ENCODE measurements around the gene HIC1.
A peak's percentile ranks its signal among the peaks of the same experiment; 100 is the strongest.

HIC1 gene

GRCh38 chr17:2067048-2067561, 12.2 kb downstream of the HIC1 start:
- Histone ChIP-seq H3K4me1 (ENCODE audit: control insufficient read depth in 1 of 2, insufficient read depth in 1 of 2, low read depth in 1 of 2, low read length in 1 of 2) (peaks cover 16 to 18% of the 10 kb centered on the region in 2 experiments), H3K9me3 (no peaks in the 10 kb centered on the region), H3K4me3 (ENCODE audit: low read depth in 1 of 2, low read length in 1 of 2) (no peak overlapping the region), H3K36me3 (peaks cover 60% of the 10 kb centered on the region), H3K27me3 (no peaks in the 10 kb centered on the region), H3K27ac (no peak overlapping the region)
- no peak for TF ChIP-seq CTCF (IDR thresholded peaks at IDR 0.05)

GRCh38 chr17:2067608-2068024, 12.7 kb downstream of the HIC1 start:
- peaks cover 59% of the 10 kb centered on the region for H3K36me3 ChIP-seq
- no peak overlapping the region for H3K27ac ChIP-seq
- H3K4me1 ChIP-seq (ENCODE audit: control insufficient read depth in 1 of 2, insufficient read depth in 1 of 2, low read depth in 1 of 2, low read length in 1 of 2), result peaks cover 21 to 23% of the 10 kb centered on the region in 2 experiments
- H3K27me3 ChIP-seq, result no peaks in the 10 kb centered on the region
- no peak for TF ChIP-seq CTCF (IDR thresholded peaks at IDR 0.05)
- H3K9me3 ChIP-seq, result no peaks in the 10 kb centered on the region
- H3K4me3 ChIP-seq (ENCODE audit: low read depth in 1 of 2, low read length in 1 of 2), result no peak overlapping the region

DNA sequence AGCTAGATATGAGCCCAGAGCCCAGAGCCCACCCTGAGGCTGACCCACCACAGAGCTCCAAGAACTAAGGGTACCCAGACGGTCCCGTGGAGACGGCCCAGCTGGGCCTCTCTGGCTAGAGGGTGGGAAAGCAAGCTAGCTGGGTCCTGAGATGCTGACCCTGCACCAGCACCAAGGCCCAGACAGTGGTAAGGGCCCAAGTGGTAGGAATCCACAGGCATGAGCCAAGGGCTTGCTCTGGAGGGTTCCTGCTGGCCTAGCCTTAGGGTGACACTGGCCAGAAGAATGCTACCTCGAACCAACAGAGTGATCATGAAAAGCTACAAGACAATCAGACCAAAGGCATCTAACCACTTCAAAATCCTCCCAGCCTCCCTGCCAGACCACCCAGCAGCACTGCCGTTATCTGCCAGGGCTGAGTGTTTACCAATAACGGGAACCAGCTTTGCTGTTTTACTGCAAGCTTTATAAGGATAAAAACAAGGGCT, 13.2 kb downstream of the HIC1 start:
- no peaks in the 10 kb centered on the region for H3K27me3 ChIP-seq
- H3K27ac ChIP-seq, result no peak overlapping the region
- no peak overlapping the region for H3K4me3 ChIP-seq (ENCODE audit: low read depth in 1 of 2, low read length in 1 of 2)
- no peaks in the 10 kb centered on the region for H3K9me3 ChIP-seq
- peaks cover 26 to 27% of the 10 kb centered on the region in 2 experiments for H3K4me1 ChIP-seq (ENCODE audit: control insufficient read depth in 1 of 2, insufficient read depth in 1 of 2, low read depth in 1 of 2, low read length in 1 of 2)
- H3K36me3 ChIP-seq, result peaks cover 54% of the 10 kb centered on the region
- TF ChIP-seq CTCF (IDR thresholded peaks at IDR 0.05), result no peak

- H3K27ac ChIP-seq, result no peak overlapping the region
- peaks cover 49% of the 10 kb centered on the region for H3K36me3 ChIP-seq
These were observed 13.7 kb downstream of the HIC1 start for GRCh38 chr17:2068519-2069051.

DNA sequence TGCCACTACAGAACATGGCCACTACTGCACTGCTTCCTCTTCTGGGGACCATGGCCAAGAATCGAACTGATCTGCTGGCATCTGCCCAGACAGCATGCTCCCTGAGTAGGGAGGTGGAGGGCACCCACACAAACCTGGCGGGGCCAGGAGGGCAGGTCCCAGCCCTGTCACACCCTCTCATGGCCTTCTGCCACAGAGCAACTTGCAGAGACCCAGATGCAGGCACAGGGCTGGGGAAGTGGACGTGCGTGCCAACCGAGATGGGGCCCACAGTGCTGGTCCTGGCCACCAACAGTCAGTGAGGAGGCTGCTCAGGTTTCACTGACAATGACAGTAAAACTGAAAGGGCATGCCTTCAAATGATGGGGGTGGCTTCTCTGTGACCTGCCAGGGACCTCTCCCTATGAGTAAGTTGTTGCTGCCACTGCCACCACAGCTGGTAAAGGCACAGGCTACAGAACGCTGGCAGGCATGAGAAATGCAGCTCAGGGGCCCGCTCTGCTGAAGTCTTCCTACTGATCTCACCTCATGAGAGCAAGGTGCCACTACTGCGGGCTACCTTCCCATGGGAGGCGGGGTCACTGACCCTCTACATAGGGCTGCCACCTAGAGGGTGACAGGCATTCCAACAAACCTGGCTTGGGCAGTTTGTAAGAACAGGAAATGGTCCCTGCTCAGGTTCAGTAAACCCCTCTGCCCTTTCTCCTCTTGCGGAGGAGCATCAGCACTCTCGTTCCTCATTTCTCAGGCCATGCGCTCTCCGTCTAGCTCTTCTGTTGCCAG, 15.5 kb downstream of the HIC1 start:
- H3K4me1 ChIP-seq (ENCODE audit: control insufficient read depth in 1 of 2, insufficient read depth in 1 of 2, low read depth in 1 of 2, low read length in 1 of 2), result peaks cover 33 to 34% of the 10 kb centered on the region in 2 experiments
- no peaks in the 10 kb centered on the region for H3K27me3 ChIP-seq
- no peak for TF ChIP-seq CTCF (IDR thresholded peaks at IDR 0.05)
- H3K36me3 ChIP-seq, result peaks cover 33% of the 10 kb centered on the region
- H3K4me3 ChIP-seq (ENCODE audit: low read depth in 1 of 2, low read length in 1 of 2), result no peak overlapping the region
- H3K9me3 ChIP-seq, result no peaks in the 10 kb centered on the region
- H3K27ac ChIP-seq, result peak overlapping the region; percentile 62

More at GRCh38 chr17:2068519-2069051, 13.7 kb downstream of the HIC1 start:
- Histone ChIP-seq H3K9me3 (no peaks in the 10 kb centered on the region), H3K4me1 (ENCODE audit: control insufficient read depth in 1 of 2, insufficient read depth in 1 of 2, low read depth in 1 of 2, low read length in 1 of 2) (peaks cover 30 to 31% of the 10 kb centered on the region in 2 experiments), H3K4me3 (ENCODE audit: low read depth in 1 of 2, low read length in 1 of 2) (no peak overlapping the region), H3K27me3 (no peaks in the 10 kb centered on the region)
- TF ChIP-seq CTCF (IDR thresholded peaks at IDR 0.05), result no peak

Measured in neutrophil (primary cell).